ENCODE measurements around the gene KCNA3. TPM values are rescaled to one million over a fixed set of nuclear protein-coding genes. Genes with fewer than 3 reads are reported as not detected.
A peak's percentile ranks its signal among the peaks of the same experiment; 100 is the strongest.

The KCNA3 gene
- polyA plus RNA-seq, 3 donors: 4.8 to 7.7 (median 5.6) TPM

GRCh38 chr1:110671361-110671760, 3.4 kb downstream of the KCNA3 start:
- H3K4me2 ChIP-seq (replicated peaks; ENCODE audit: extremely low read depth, low read length, poor library complexity, severe bottlenecking): peak overlapping the region; percentile 76
- Mint-ChIP-seq H3K4me3 (no peak overlapping the region), H3K36me3 (peaks cover 0 to 1% of the 10 kb centered on the region in 2 donors), H3K27me3 (ENCODE audit: low read depth in 3 of 3) (peaks cover 2 to 11% (median 10%) of the 10 kb centered on the region in 3 donors), H3K27ac (peak overlapping the region; percentile 44 to 90 (median 84)), H3K9me3 (peaks cover 0 to 3% (median 0%) of the 10 kb centered on the region in 7 donors), H3K4me1 (peaks cover 62% of the 10 kb centered on the region)
- H3K36me3 ChIP-seq (replicated peaks in 1 of 2; ENCODE audit: control insufficient read depth in 1 of 2, insufficient read depth in 2 of 2, low read length in 2 of 2): peaks cover 2 to 6% of the 10 kb centered on the region in 2 donors
- H3K79me2 ChIP-seq (ENCODE audit: insufficient read depth, low read length): peaks cover 78% of the 10 kb centered on the region
- H2AFZ ChIP-seq (ENCODE audit: insufficient read depth, low read depth, low read length, poor library complexity, severe bottlenecking): no peak overlapping the region
- peaks cover 43 to 76% of the 10 kb centered on the region in 2 donors for H3K4me1 ChIP-seq (ENCODE audit: control insufficient read depth in 1 of 2, insufficient read depth in 2 of 2, low read length in 2 of 2)
- H3K4me3 ChIP-seq (replicated peaks in 1 of 3; ENCODE audit: low read depth in 2 of 3, low read length in 3 of 3): peak overlapping the region in 1 of 3 experiments; percentile 78
- H3K27ac ChIP-seq (ENCODE audit: low read depth in 1 of 2, low read length in 2 of 2): peak overlapping the region in 1 of 2 donors; percentile 83
- DNase-seq: no peak
- intact Hi-C loops (cut with micrococcal nuclease): loop anchor here (5.0 to 10.0 kb wide), 2 partner anchors 39 to 93 kb away; no protein-coding TSS in a partner anchor
- no peak for TF ChIP-seq CTCF (IDR thresholded peaks at IDR 0.05)
- no peaks in the 10 kb centered on the region for H3K27me3 ChIP-seq (ENCODE audit: control insufficient read depth in 2 of 2, insufficient read depth in 2 of 2, low read length in 2 of 2)
- H3K9ac ChIP-seq (ENCODE audit: insufficient read depth, low read length, poor library complexity, severe bottlenecking): no peak overlapping the region
- no peaks in the 10 kb centered on the region for H4K20me1 ChIP-seq (ENCODE audit: insufficient read depth, low read length)
- no CpG with 5 or more reads among the region's 2 CpGs for WGBS (ENCODE audit: insufficient coverage)
- no peaks in the 10 kb centered on the region for H3K9me3 ChIP-seq (replicated peaks in 1 of 2; ENCODE audit: control insufficient read depth in 1 of 2, insufficient read depth in 1 of 2, low read length in 2 of 2)

- H3K9me3 ChIP-seq (replicated peaks in 1 of 2; ENCODE audit: control insufficient read depth in 1 of 2, insufficient read depth in 1 of 2, low read length in 2 of 2): no peaks in the 10 kb centered on the region
- Mint-ChIP-seq H3K27ac (peak overlapping the region in 3 of 7 donors; percentile 33 to 76 (median 50)), H3K4me3 (no peak overlapping the region), H3K4me1 (peaks cover 45% of the 10 kb centered on the region), H3K9me3 (peaks cover 0 to 2% (median 0%) of the 10 kb centered on the region in 7 donors), H3K36me3 (peaks cover 0 to 1% of the 10 kb centered on the region in 2 donors), H3K27me3 (ENCODE audit: low read depth in 3 of 3) (peaks cover 2 to 3% (median 2%) of the 10 kb centered on the region in 3 donors)
- no peak for TF ChIP-seq CTCF (IDR thresholded peaks at IDR 0.05)
- H3K27ac ChIP-seq (ENCODE audit: low read depth in 1 of 2, low read length in 2 of 2): peak overlapping the region in 1 of 2 donors; percentile 20
- no CpG with 5 or more reads among the region's 4 CpGs for WGBS (ENCODE audit: insufficient coverage)
- H3K9ac ChIP-seq (ENCODE audit: insufficient read depth, low read length, poor library complexity, severe bottlenecking): no peak overlapping the region
- intact Hi-C loops (cut with micrococcal nuclease): no loop called here
- no peaks in the 10 kb centered on the region for H3K27me3 ChIP-seq (ENCODE audit: control insufficient read depth in 2 of 2, insufficient read depth in 2 of 2, low read length in 2 of 2)
- no peak overlapping the region for H2AFZ ChIP-seq (ENCODE audit: insufficient read depth, low read depth, low read length, poor library complexity, severe bottlenecking)
- peaks cover 31 to 51% of the 10 kb centered on the region in 2 donors for H3K4me1 ChIP-seq (ENCODE audit: control insufficient read depth in 1 of 2, insufficient read depth in 2 of 2, low read length in 2 of 2)
- H3K79me2 ChIP-seq (ENCODE audit: insufficient read depth, low read length): peaks cover 90% of the 10 kb centered on the region
- peaks cover 2 to 28% of the 10 kb centered on the region in 2 donors for H3K36me3 ChIP-seq (replicated peaks in 1 of 2; ENCODE audit: control insufficient read depth in 1 of 2, insufficient read depth in 2 of 2, low read length in 2 of 2)
- H4K20me1 ChIP-seq (ENCODE audit: insufficient read depth, low read length): no peaks in the 10 kb centered on the region
- DNase-seq: no peak
- no peak overlapping the region for H3K4me3 ChIP-seq (replicated peaks in 1 of 3; ENCODE audit: low read depth in 2 of 3, low read length in 3 of 3)
- no peak overlapping the region for H3K4me2 ChIP-seq (replicated peaks; ENCODE audit: extremely low read depth, low read length, poor library complexity, severe bottlenecking)
These were observed 6.2 kb downstream of the KCNA3 start for GRCh38 chr1:110668549-110668948.
